IgD-negative memory B cell (primary cell): ENCODE measurements around the gene NOX4. TPM values are rescaled to one million over a fixed set of nuclear protein-coding genes. Genes with fewer than 3 reads are reported as not detected.

ENCODE experiments used
- H3K27ac Mint-ChIP-seq, 3 donors: one replicate each; pipeline ENCODE4 v1.8.0; 2020 to 2022; ENCODE audit warnings: mild to moderate bottlenecking in 3 of 3, mixed read lengths in 3 of 3, moderate library complexity in 1 of 3
- H3K27me3 Mint-ChIP-seq: one replicate; pipeline ENCODE4 v1.8.0; 2021; ENCODE audit warnings: mixed read lengths
- H3K36me3 Mint-ChIP-seq: one replicate; pipeline ENCODE4 v1.8.0; 2020; ENCODE audit warnings: mild to moderate bottlenecking, mixed read lengths
- H3K4me1 Mint-ChIP-seq, 3 donors: one replicate each; pipeline ENCODE4 v1.8.0; 2020 to 2022; ENCODE audit warnings: mixed read lengths in 3 of 3, mild to moderate bottlenecking in 1 of 3
- H3K4me3 Mint-ChIP-seq, 4 donors: one replicate each; pipeline ENCODE4 v1.8.0; 2020 to 2022; ENCODE audit warnings: mild to moderate bottlenecking in 4 of 4, mixed read lengths in 4 of 4, moderate library complexity in 3 of 4
- H3K9me3 Mint-ChIP-seq, 3 donors: one replicate each; pipeline ENCODE4 v1.8.0; 2020 to 2021; ENCODE audit warnings: mixed read lengths in 3 of 3, mild to moderate bottlenecking in 1 of 3
- polyA plus RNA-seq: library from polyadenylated mRNA; unstranded; fragments of 300-500 nt; fragmentation: Illumina TruSeq; gene quantifications from one replicate; pipeline ENCODE4 v1.2.3, GENCODE V29; 2021

The NOX4 gene
- not detected for polyA plus RNA-seq

GRCh38 chr11:89490981-89491690, at the start of gene NOX4:
Gene NOX4 (minus strand): TSS chr11:89491375. CDS start chr11:89491246, 129 bp downstream.
- H3K27me3 Mint-ChIP-seq, result peaks cover 4% of the 10 kb centered on the region
- H3K4me1 Mint-ChIP-seq, result no peaks in the 10 kb centered on the region
- H3K9me3 Mint-ChIP-seq, result peaks cover 0 to 3% (median 0%) of the 10 kb centered on the region in 3 donors
- H3K4me3 Mint-ChIP-seq, result no peak within 1 kb of the TSS
- no peaks in the 10 kb centered on the region for H3K36me3 Mint-ChIP-seq
- no peak within 1 kb of the TSS for H3K27ac Mint-ChIP-seq

DNA sequence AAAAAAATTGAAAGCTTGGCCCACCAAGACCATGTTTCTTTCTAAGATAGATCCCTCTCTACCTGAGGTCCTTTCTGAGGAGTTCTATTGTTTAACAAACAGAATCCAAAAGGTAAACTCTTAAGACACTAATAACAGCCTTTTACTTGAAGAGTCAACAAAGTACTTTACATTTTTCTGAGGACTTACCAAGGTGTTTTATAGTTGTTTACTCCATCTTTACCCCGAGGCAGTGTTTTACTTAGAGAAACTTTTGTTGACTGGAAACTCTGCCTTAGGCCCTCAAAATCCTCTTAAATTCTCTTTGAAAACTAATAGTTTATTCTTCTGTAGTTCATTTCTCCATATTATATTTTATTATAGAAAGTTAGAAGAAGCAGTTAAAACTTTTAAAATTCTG, 49.7 kb upstream of the NOX4 start:
- peaks cover 2% of the 10 kb centered on the region for H3K36me3 Mint-ChIP-seq
- peaks cover 2 to 7% (median 4%) of the 10 kb centered on the region in 3 donors for H3K9me3 Mint-ChIP-seq
- H3K27ac Mint-ChIP-seq, result no peak overlapping the region
- H3K4me1 Mint-ChIP-seq, result no peaks in the 10 kb centered on the region
- no peak overlapping the region for H3K4me3 Mint-ChIP-seq
- no peaks in the 10 kb centered on the region for H3K27me3 Mint-ChIP-seq

- H3K27me3 Mint-ChIP-seq, result no peaks in the 10 kb centered on the region
Measured at GRCh38 chr11:89537936-89538335, 46.8 kb upstream of the NOX4 start.

DNA sequence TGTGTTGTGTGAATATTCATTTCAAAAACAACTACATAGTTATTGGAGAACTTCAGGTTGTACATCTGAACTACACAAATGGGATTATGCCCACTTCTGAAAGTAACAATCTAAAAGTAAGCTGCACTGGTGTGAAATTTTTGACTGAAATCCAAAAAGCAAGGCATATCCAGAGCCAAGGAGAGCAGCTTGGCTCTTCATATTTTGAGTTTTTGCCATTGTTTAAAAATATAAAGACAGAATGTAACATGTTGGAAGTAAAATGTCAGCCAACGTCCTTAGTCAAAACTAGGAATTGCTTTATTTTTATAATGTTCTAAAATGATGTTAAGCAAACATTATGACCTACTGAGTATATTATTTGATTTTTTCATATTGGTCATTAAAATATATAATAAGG, 45.8 kb upstream of the NOX4 start:
- peaks cover 1 to 10% (median 8%) of the 10 kb centered on the region in 3 donors for H3K9me3 Mint-ChIP-seq
- no peak overlapping the region for H3K4me3 Mint-ChIP-seq
- peaks cover 2% of the 10 kb centered on the region for H3K36me3 Mint-ChIP-seq
- no peaks in the 10 kb centered on the region for H3K27me3 Mint-ChIP-seq
- H3K27ac Mint-ChIP-seq, result no peak overlapping the region
- H3K4me1 Mint-ChIP-seq, result peaks cover 0 to 4% (median 0%) of the 10 kb centered on the region in 3 donors

More at GRCh38 chr11:89537936-89538335, 46.8 kb upstream of the NOX4 start:
- Mint-ChIP-seq H3K4me1 (peaks cover 0 to 2% (median 0%) of the 10 kb centered on the region in 3 donors), H3K4me3 (no peak overlapping the region), H3K27ac (no peak overlapping the region), H3K36me3 (peaks cover 2% of the 10 kb centered on the region), H3K9me3 (peaks cover 1 to 10% (median 4%) of the 10 kb centered on the region in 3 donors)

DNA sequence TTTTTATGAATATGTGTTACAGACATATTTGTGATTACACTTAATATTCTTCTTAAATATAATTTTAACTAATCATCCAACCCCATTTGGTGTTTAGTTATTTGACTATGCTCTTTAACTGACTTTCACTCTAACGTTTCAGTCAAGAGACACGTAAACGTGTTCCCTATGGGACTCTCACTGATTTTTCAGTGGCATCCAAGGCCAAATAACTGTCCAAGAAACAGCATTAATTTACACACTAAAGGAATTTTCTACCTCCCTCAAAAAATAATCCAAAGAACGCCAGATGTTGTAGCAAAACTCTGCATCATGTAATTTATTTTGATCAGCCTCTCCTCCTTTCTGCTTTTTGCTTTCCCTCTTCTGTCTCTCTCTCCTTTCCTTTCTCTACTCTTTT, 44.0 kb upstream of the NOX4 start:
- peaks cover 0 to 10% (median 6%) of the 10 kb centered on the region in 3 donors for H3K9me3 Mint-ChIP-seq
- H3K4me1 Mint-ChIP-seq, result peaks cover 0 to 4% (median 0%) of the 10 kb centered on the region in 3 donors
- H3K27me3 Mint-ChIP-seq, result no peaks in the 10 kb centered on the region
- peaks cover 2% of the 10 kb centered on the region for H3K36me3 Mint-ChIP-seq
- H3K4me3 Mint-ChIP-seq, result no peak overlapping the region
- H3K27ac Mint-ChIP-seq, result no peak overlapping the region

DNA sequence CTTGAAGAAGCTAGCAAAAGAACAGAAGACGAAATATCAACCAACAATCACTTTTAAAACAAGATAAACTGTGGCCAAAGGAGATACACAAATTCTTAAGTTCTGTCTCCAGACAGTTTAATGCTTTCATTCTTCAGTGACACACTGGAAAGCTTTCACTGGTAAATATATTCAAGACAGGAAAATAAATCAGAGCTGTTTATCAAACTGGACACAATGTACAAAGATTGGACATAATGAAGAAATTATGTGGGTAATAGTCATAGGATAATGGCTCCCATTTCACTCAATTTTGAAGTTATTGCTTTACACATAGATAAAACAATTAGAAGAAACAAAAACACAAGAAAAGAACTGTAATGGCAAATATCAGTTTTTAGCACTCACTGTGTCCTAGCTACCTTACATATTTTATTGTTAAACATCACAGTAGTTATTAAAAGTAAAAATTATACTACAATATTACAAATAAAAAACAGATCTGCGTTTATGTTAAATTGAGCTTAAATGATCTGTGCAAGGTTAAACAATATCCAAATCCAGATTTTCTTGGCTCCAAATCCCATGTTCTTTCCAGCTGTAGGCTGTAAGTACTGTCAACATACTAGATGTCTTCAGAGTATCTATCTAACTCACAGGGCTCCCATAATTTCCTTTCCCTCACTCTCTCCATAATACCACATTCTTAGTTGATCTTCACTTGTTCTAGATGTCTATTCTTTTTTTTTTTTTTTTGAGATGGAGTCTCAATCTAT, 38.6 kb upstream of the NOX4 start:
- peak overlapping the region in 1 of 4 donors; percentile 34 for H3K4me3 Mint-ChIP-seq
- H3K4me1 Mint-ChIP-seq, result peaks cover 0 to 4% (median 0%) of the 10 kb centered on the region in 3 donors
- H3K36me3 Mint-ChIP-seq, result no peaks in the 10 kb centered on the region
- H3K9me3 Mint-ChIP-seq, result peaks cover 2 to 5% (median 4%) of the 10 kb centered on the region in 3 donors
- H3K27ac Mint-ChIP-seq, result no peak overlapping the region
- no peaks in the 10 kb centered on the region for H3K27me3 Mint-ChIP-seq

GRCh38 chr11:89521792-89522191, 30.6 kb upstream of the NOX4 start:
- Mint-ChIP-seq H3K4me1 (no peaks in the 10 kb centered on the region), H3K36me3 (no peaks in the 10 kb centered on the region), H3K27ac (no peak overlapping the region), H3K4me3 (no peak overlapping the region), H3K27me3 (no peaks in the 10 kb centered on the region), H3K9me3 (peaks cover 0 to 4% (median 0%) of the 10 kb centered on the region in 3 donors)

DNA sequence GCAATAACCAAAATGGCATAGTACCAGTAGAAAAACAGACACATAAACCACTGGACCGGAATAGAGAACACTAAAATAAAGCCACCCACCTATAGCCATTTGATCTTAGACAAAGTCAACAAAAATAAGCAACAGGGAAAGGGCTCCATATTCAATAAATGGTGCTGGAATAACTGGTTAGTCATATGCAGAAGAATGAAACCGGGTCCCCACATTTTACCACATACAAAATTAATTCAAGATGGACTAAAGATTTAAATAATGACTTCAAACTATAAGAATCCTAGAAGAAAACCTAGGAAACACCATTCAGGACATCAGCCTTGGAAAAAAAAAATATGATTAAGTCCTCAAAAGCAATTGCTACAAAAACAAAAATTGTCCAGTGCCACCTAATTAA, 30.1 kb upstream of the NOX4 start:
- no peak overlapping the region for H3K4me3 Mint-ChIP-seq
- H3K4me1 Mint-ChIP-seq, result no peaks in the 10 kb centered on the region
- H3K36me3 Mint-ChIP-seq, result no peaks in the 10 kb centered on the region
- H3K27ac Mint-ChIP-seq, result no peak overlapping the region
- H3K27me3 Mint-ChIP-seq, result no peaks in the 10 kb centered on the region
- peaks cover 0 to 3% (median 0%) of the 10 kb centered on the region in 3 donors for H3K9me3 Mint-ChIP-seq

DNA sequence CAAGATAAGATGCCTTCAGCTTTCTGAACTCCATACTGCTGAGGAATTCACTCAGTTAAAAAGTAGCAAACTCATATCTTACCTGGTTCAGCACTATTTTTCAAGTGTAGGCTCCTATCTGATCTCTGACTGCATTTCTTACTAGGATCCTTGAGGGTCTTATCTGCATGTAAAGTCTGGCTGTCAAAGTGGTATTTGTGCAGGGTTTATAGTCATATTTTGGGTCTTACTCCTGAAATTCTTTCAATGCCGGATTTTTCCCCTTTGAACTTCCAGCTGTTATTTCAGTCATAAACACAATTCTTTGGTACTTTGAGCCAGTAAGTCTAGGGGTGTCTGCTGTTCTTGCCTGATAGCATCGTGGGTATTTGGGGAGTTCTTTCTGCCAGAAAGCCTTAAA, 25.3 kb upstream of the NOX4 start:
- H3K27ac Mint-ChIP-seq, result no peak overlapping the region
- no peaks in the 10 kb centered on the region for H3K4me1 Mint-ChIP-seq
- no peaks in the 10 kb centered on the region for H3K27me3 Mint-ChIP-seq
- no peak overlapping the region for H3K4me3 Mint-ChIP-seq
- H3K36me3 Mint-ChIP-seq, result no peaks in the 10 kb centered on the region
- peaks cover 0 to 7% (median 4%) of the 10 kb centered on the region in 3 donors for H3K9me3 Mint-ChIP-seq

DNA sequence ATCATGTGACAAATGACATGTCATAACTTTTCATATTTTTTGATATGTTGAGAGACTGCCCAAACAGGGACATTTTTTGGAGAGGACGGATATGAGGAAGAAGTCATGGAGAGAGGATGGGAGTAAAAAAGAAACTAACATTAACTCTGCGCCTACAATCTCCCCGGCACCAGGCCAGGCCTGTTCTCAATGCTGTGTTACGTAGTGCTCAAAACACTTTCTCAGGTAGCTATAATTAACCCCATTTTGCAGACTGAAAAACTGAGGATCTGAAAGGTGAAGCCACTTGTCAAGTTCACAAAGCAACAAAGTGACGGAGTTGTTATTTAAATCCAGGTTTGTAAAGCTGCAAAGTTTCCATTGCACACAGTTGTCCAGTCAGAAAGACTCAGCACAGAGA, 17.4 kb upstream of the NOX4 start:
- Mint-ChIP-seq H3K27ac (no peak overlapping the region), H3K4me1 (no peaks in the 10 kb centered on the region), H3K9me3 (peaks cover 0 to 25% (median 5%) of the 10 kb centered on the region in 3 donors), H3K4me3 (no peak overlapping the region), H3K36me3 (no peaks in the 10 kb centered on the region), H3K27me3 (no peaks in the 10 kb centered on the region)

- peaks cover 0 to 18% (median 5%) of the 10 kb centered on the region in 3 donors for H3K9me3 Mint-ChIP-seq
- no peak overlapping the region for H3K4me3 Mint-ChIP-seq
- H3K36me3 Mint-ChIP-seq, result no peaks in the 10 kb centered on the region
- no peaks in the 10 kb centered on the region for H3K27me3 Mint-ChIP-seq
- H3K27ac Mint-ChIP-seq, result no peak overlapping the region
- H3K4me1 Mint-ChIP-seq, result no peaks in the 10 kb centered on the region
Measured at GRCh38 chr11:89504270-89504669, 13.1 kb upstream of the NOX4 start.

GRCh38 chr11:89503422-89503821, 12.2 kb upstream of the NOX4 start:
- no peak overlapping the region for H3K27ac Mint-ChIP-seq
- no peaks in the 10 kb centered on the region for H3K4me1 Mint-ChIP-seq
- peaks cover 0 to 15% (median 5%) of the 10 kb centered on the region in 3 donors for H3K9me3 Mint-ChIP-seq
- H3K4me3 Mint-ChIP-seq, result no peak overlapping the region
- H3K27me3 Mint-ChIP-seq, result no peaks in the 10 kb centered on the region
- H3K36me3 Mint-ChIP-seq, result no peaks in the 10 kb centered on the region

DNA sequence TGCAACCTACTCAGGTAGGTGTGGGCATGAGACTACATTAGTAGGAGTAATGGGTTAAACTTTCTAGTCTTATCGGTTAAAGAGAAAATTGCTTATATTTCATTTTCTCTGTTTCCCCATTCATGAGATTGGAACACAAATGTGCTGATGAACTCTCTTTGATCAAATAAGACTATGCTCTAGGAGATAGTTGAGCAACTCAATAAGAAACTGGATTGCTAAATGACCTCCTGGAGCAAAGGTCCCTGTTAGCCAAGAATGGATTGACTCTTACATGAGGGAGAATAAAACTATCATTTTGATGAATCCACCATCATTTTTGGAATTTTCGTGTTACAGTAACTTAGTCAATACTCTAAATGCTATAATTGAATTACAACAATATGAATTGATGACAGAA, 11.1 kb upstream of the NOX4 start:
- Mint-ChIP-seq H3K9me3 (peaks cover 0 to 17% (median 5%) of the 10 kb centered on the region in 3 donors), H3K4me3 (no peak overlapping the region), H3K27me3 (no peaks in the 10 kb centered on the region), H3K4me1 (no peaks in the 10 kb centered on the region), H3K36me3 (no peaks in the 10 kb centered on the region), H3K27ac (no peak overlapping the region)

GRCh38 chr11:89500336-89500735, 9.2 kb upstream of the NOX4 start:
- Mint-ChIP-seq H3K27me3 (no peaks in the 10 kb centered on the region), H3K4me1 (no peaks in the 10 kb centered on the region), H3K36me3 (no peaks in the 10 kb centered on the region), H3K9me3 (peaks cover 0 to 8% (median 5%) of the 10 kb centered on the region in 3 donors), H3K4me3 (no peak overlapping the region), H3K27ac (no peak overlapping the region)

GRCh38 chr11:89498845-89499448, 7.8 kb upstream of the NOX4 start:
- no peaks in the 10 kb centered on the region for H3K4me1 Mint-ChIP-seq
- peaks cover 0 to 7% (median 2%) of the 10 kb centered on the region in 3 donors for H3K9me3 Mint-ChIP-seq
- no peak overlapping the region for H3K27ac Mint-ChIP-seq
- no peaks in the 10 kb centered on the region for H3K27me3 Mint-ChIP-seq
- H3K36me3 Mint-ChIP-seq, result no peaks in the 10 kb centered on the region
- no peak overlapping the region for H3K4me3 Mint-ChIP-seq
